DMS53 treated with DMSO at 0.1 percent for 48 hours (cell line): ENCODE data around the gene RRAS2.
"Not testable (repeated sequence)": the region's sequence is repeated elsewhere in the genome, so short reads cannot be mapped to it uniquely, and the experiment has no call there.

Experiments
- DNase-seq: peaks from one replicate; lab custom pipeline; 2025; ENCODE audit not compliant: unreplicated experiment; lab: John Stamatoyannopoulos, UW

The RRAS2 gene

GRCh38 chr11:14308897-14309387 is 50.0 kb downstream of the RRAS2 start:
- DNase-seq = no peak

GRCh38 chr11:14308114-14308896 is 50.7 kb downstream of the RRAS2 start:
- DNase-seq = peak; percentile 27

- no peak for DNase-seq
Measured at GRCh38 chr11:14306481-14306880, 52.5 kb downstream of the RRAS2 start.

GRCh38 chr11:14305649-14306048 is 53.3 kb downstream of the RRAS2 start:
- DNase-seq = no peak

GRCh38 chr11:14304601-14305000 is 54.4 kb downstream of the RRAS2 start:
- no peak for DNase-seq

GRCh38 chr11:14300661-14301304 is 58.2 kb downstream of the RRAS2 start:
- DNase-seq = peak; percentile 60

GRCh38 chr11:14299921-14300320 is 59.1 kb downstream of the RRAS2 start:
- no peak for DNase-seq

GRCh38 chr11:14290422-14290821 is 68.6 kb downstream of the RRAS2 start:
- peak; percentile 5 for DNase-seq

- no peak for DNase-seq
Measured at GRCh38 chr11:14288189-14288935, 70.6 kb downstream of the RRAS2 start.

GRCh38 chr11:14278869-14279268 is 80.1 kb downstream of the RRAS2 start:
- not testable (repeated sequence) for DNase-seq

- DNase-seq = no peak
Measured at GRCh38 chr11:14275076-14275475, 83.9 kb downstream of the RRAS2 start.

GRCh38 chr11:14273895-14274294 is 85.1 kb downstream of the RRAS2 start:
- no peak for DNase-seq

- no peak for DNase-seq
Measured at GRCh38 chr11:14270690-14271542, 88.1 kb downstream of the RRAS2 start.

GRCh38 chr11:14269692-14270573 is 89.0 kb downstream of the RRAS2 start:
- no peak for DNase-seq

GRCh38 chr11:14267861-14268635 is 90.9 kb downstream of the RRAS2 start:
- no peak for DNase-seq

GRCh38 chr11:14266622-14267021 is 92.4 kb downstream of the RRAS2 start:
- DNase-seq = no peak

GRCh38 chr11:14264966-14265365 is 94.0 kb downstream of the RRAS2 start:
- no peak for DNase-seq

- no peak for DNase-seq
Measured at GRCh38 chr11:14262271-14262846, 96.6 kb downstream of the RRAS2 start.

GRCh38 chr11:14261066-14261465 is 97.9 kb downstream of the RRAS2 start:
- no peak for DNase-seq
